NCI-H187 treated with DMSO at 0.1 percent for 48 hours (cell line): ENCODE results near the gene GNAT3.

Source experiments
- DNase-seq: peaks from one replicate; lab custom pipeline; 2025; lab: John Stamatoyannopoulos, UW

GNAT3 gene

GRCh38 chr7:80511964-80512363 lies at the start of gene GNAT3:
Gene GNAT3 (minus strand): TSS chr7:80512064. CDS start chr7:80511926, 138 bp downstream.
- no peak for DNase-seq

- no peak for DNase-seq
These were observed 46.3 kb upstream of the GNAT3 start for GRCh38 chr7:80558116-80558515.

GRCh38 chr7:80552031-80552694 lies 40.3 kb upstream of the GNAT3 start:
- no peak for DNase-seq

- no peak for DNase-seq
These were observed 38.1 kb upstream of the GNAT3 start for GRCh38 chr7:80550005-80550404.

GRCh38 chr7:80548840-80549530 lies 37.1 kb upstream of the GNAT3 start:
- DNase-seq: no peak

GRCh38 chr7:80542398-80542797 lies 30.5 kb upstream of the GNAT3 start:
- DNase-seq: no peak

GRCh38 chr7:80540836-80541235 lies 29.0 kb upstream of the GNAT3 start:
- DNase-seq: no peak

- DNase-seq: no peak
These were observed 25.2 kb upstream of the GNAT3 start for GRCh38 chr7:80537091-80537490.

GRCh38 chr7:80536426-80536825 lies 24.6 kb upstream of the GNAT3 start:
- DNase-seq: no peak

- DNase-seq: no peak
These were observed 21.4 kb upstream of the GNAT3 start for GRCh38 chr7:80533287-80533686.

GRCh38 chr7:80532153-80532552 lies 20.3 kb upstream of the GNAT3 start:
- no peak for DNase-seq

GRCh38 chr7:80530136-80530535 lies 18.3 kb upstream of the GNAT3 start:
- DNase-seq: no peak

- no peak for DNase-seq
These were observed 17.5 kb upstream of the GNAT3 start for GRCh38 chr7:80529362-80529761.

GRCh38 chr7:80528689-80529088 lies 16.8 kb upstream of the GNAT3 start:
- no peak for DNase-seq

GRCh38 chr7:80526472-80526871 lies 14.6 kb upstream of the GNAT3 start:
- no peak for DNase-seq

GRCh38 chr7:80524693-80525092 lies 12.8 kb upstream of the GNAT3 start:
- DNase-seq: no peak

- DNase-seq: no peak
These were observed 9.9 kb upstream of the GNAT3 start for GRCh38 chr7:80521809-80522208.

- DNase-seq: no peak
These were observed 8.3 kb upstream of the GNAT3 start for GRCh38 chr7:80520199-80520598.

GRCh38 chr7:80517282-80517747 lies 5.5 kb upstream of the GNAT3 start:
- DNase-seq: no peak

GRCh38 chr7:80515298-80515697 lies 3.4 kb upstream of the GNAT3 start:
- DNase-seq: no peak

GRCh38 chr7:80510021-80510420 lies 1.8 kb downstream of the GNAT3 start:
- no peak for DNase-seq

GRCh38 chr7:80508440-80508839 lies 3.4 kb downstream of the GNAT3 start:
- no peak for DNase-seq

- no peak for DNase-seq
These were observed 5.9 kb downstream of the GNAT3 start for GRCh38 chr7:80505900-80506500.
